K562 (cell line): Measurements from ENCODE around the gene CD40LG. TPM values are rescaled to one million over a fixed set of nuclear protein-coding genes. Genes with fewer than 3 reads are reported as not detected.

Experiments used
- ATAC-seq: fragments of 200-7000 bp; cut with Tn5 transposase; 3 replicates; pipeline ENCODE4 v1.9.1; 2020; ENCODE audit warnings: moderate library complexity
- BruUV-seq: library from RNA; stranded (reverse); fragments of 400-500 nt; replicated peaks from 2 replicates; lab custom pipeline; 2021; lab: Mats Ljungman, UMichigan
- CTCF ChIA-PET: fragments of 300-600 bp; formaldehyde crosslinking; extraction: SDS; loops from one replicate; lab custom pipeline; 2021; ENCODE audit warnings: low intra/inter-chr PET ratio; lab: Yijun Ruan, JAX
- POLR2A ChIA-PET: fragments of 300-600, 350-650 bp; sonication (Branson Sonifier 250); formaldehyde crosslinking; extraction: SDS; loops from one replicate; lab custom pipeline; 2021; ENCODE audit warnings: antibody characterized with exemption, inconsistent platforms; lab: Yijun Ruan, JAX
- DNase-seq, 4 experiments: peaks; one replicate each; pipeline versions ENCODE4 v3.0.0 to v3.0.0-alpha.2; 2011 to 2018; ENCODE audit warnings: low spot score in 3 of 4, mixed read lengths in 3 of 4; ENCODE audit errors: extremely low read depth in 1 of 4
- FAIRE-seq: peaks from 2 replicates; lab custom pipeline; 2011; peaks lifted over from hg19 to GRCh38; lab: Jason Lieb, UNC
- H2AFZ ChIP-seq: 2 replicates; pipeline ENCODE4 v1.6.0; 2011; ENCODE audit warnings: low read depth, low read length, control low read depth, inconsistent platforms
- H3K27ac ChIP-seq: fragments of 200-600 bp; 3 replicates; pipeline ENCODE4 v1.8.0; 2011; ENCODE audit warnings: low read depth, mild to moderate bottlenecking, control low read depth, inconsistent platforms, low read length, moderate library complexity, mixed read lengths; ENCODE audit errors: extremely low read depth
- H3K27me3 ChIP-seq, 2 experiments: fragments of 300-600 bp in 1 of 2; 2 replicates in 1 of 2; 3 replicates in 1 of 2; pipeline versions ENCODE4 v1.6.0 to v1.8.0; 2011; ENCODE audit warnings: inconsistent platforms in 2 of 2, low read length in 2 of 2, mild to moderate bottlenecking in 1 of 2, mixed read lengths in 1 of 2, moderate library complexity in 1 of 2; ENCODE audit not compliant: control insufficient read depth in 2 of 2, insufficient read depth in 2 of 2
- H3K36me3 ChIP-seq: fragments of 300-600 bp; 3 replicates; pipeline ENCODE4 v1.8.0; 2011; ENCODE audit warnings: mild to moderate bottlenecking, low read length, inconsistent platforms; ENCODE audit not compliant: control insufficient read depth, insufficient read depth
- H3K4me1 ChIP-seq, 2 experiments: fragments of 200-600 bp in 1 of 2; replicated peaks in 1 of 2; 2 replicates in 1 of 2; 3 replicates in 1 of 2; pipeline versions ENCODE4 v1.5.1 to v1.8.0; 2011; ENCODE audit warnings: inconsistent platforms in 2 of 2, low read length in 2 of 2, mild to moderate bottlenecking in 1 of 2, mixed read lengths in 1 of 2, moderate library complexity in 1 of 2; ENCODE audit not compliant: control insufficient read depth in 2 of 2, insufficient read depth in 2 of 2
- H3K4me2 ChIP-seq: 2 replicates; pipeline ENCODE4 v1.6.1; 2011; ENCODE audit warnings: low read length, control low read depth, inconsistent platforms, mixed read lengths; ENCODE audit not compliant: insufficient read depth
- H3K4me3 ChIP-seq: fragments of 200-600 bp; sonication (generic), shearing (Covaris generic); 2 replicates; pipeline ENCODE4 v1.5.1; 2016; ENCODE audit warnings: control low read depth, inconsistent platforms
- H3K79me2 ChIP-seq: fragments of 200-600 bp; 3 replicates; pipeline ENCODE4 v1.8.0; 2011; ENCODE audit warnings: low read length, inconsistent platforms; ENCODE audit not compliant: control insufficient read depth, insufficient read depth
- H3K9ac ChIP-seq, 2 experiments: 2 replicates each; pipeline versions ENCODE4 v1.6.0 to v1.6.1; 2011; ENCODE audit warnings: low read depth in 2 of 2, low read length in 2 of 2, control low read depth in 1 of 2, inconsistent platforms in 1 of 2, mild to moderate bottlenecking in 1 of 2, mixed read lengths in 1 of 2; ENCODE audit not compliant: insufficient read depth in 1 of 2
- H3K9me1 ChIP-seq: one replicate; pipeline ENCODE4 v1.6.0; 2011; ENCODE audit warnings: inconsistent platforms, mild to moderate bottlenecking, low read length, moderate library complexity; ENCODE audit not compliant: control insufficient read depth, insufficient read depth
- H3K9me3 ChIP-seq: replicated peaks from 2 replicates; pipeline ENCODE4 v1.5.1; 2011; ENCODE audit warnings: low read depth, low read length, inconsistent platforms; ENCODE audit not compliant: control insufficient read depth, insufficient read depth
- H4K20me1 ChIP-seq: replicated peaks from 2 replicates; pipeline ENCODE4 v1.6.1; 2011; ENCODE audit warnings: low read length, inconsistent platforms, mixed read lengths; ENCODE audit not compliant: control insufficient read depth, insufficient read depth
- CTCFL ChIP-seq: IDR thresholded peaks from 2 replicates; pipeline ENCODE4 v1.6.1; 2011; ENCODE audit warnings: borderline replicate concordance, low read depth, mild to moderate bottlenecking, moderate library complexity, low read length; ENCODE audit not compliant: insufficient read depth, poor library complexity, severe bottlenecking
- KDM4B ChIP-seq, 2 experiments: fragments of 450-650 bp in 1 of 2; sonication (generic) in 1 of 2; IDR thresholded peaks; 2 replicates each; pipeline ENCODE4 v1.6.1; 2016 to 2017; ENCODE audit warnings: borderline replicate concordance in 2 of 2, antibody characterized with exemption in 1 of 2, low read depth in 1 of 2, mild to moderate bottlenecking in 1 of 2
- MTF1 ChIP-seq: fragments of 250-450 bp; sonication (Bioruptor Pico); IDR thresholded peaks from 2 replicates; pipeline ENCODE4 v1.9.0; 2021; ENCODE audit warnings: moderate library complexity, mild to moderate bottlenecking, inconsistent platforms, borderline replicate concordance
- NR3C1 ChIP-seq: sonication (generic); formaldehyde crosslinking; IDR thresholded peaks from 2 replicates; pipeline ENCODE4 v1.8.1; 2022; ENCODE audit warnings: missing genetic modification reagents
- SAFB ChIP-seq: fragments of 200-400 bp; formaldehyde crosslinking; IDR thresholded peaks from 2 replicates; pipeline ENCODE4 v1.6.1; 2017; ENCODE audit warnings: low read depth, low read length, borderline replicate concordance
- SAP30 ChIP-seq: fragments of 200-600 bp; sonication (generic); IDR thresholded peaks from 2 replicates; pipeline ENCODE4 v1.6.1; 2012; ENCODE audit warnings: borderline replicate concordance, low read depth, mild to moderate bottlenecking, moderate library complexity, low read length, control low read depth, inconsistent platforms; ENCODE audit not compliant: insufficient read depth, poor library complexity, severe bottlenecking
- ZFP91 ChIP-seq: sonication (generic); formaldehyde crosslinking; IDR thresholded peaks from 2 replicates; pipeline ENCODE4 v1.8.0; 2022; ENCODE audit warnings: mild to moderate bottlenecking, missing genetic modification reagents
- ZKSCAN1 ChIP-seq: fragments of 150-350 bp; IDR thresholded peaks from 2 replicates; pipeline ENCODE4 v1.6.1; 2016; ENCODE audit warnings: low read depth, low read length
- ZNF41 ChIP-seq: fragments of 250-450 bp; sonication (Bioruptor Pico); conservative IDR thresholded peaks from 2 replicates; pipeline ENCODE4 v1.4.0; 2020; ENCODE audit warnings: mild to moderate bottlenecking
- WGBS: fragments of 100-300 bp; shearing (Covaris generic); methylation state at CpG from one replicate; pipeline ENCODE4 v1.1.6; 2016; ENCODE audit warnings: low coverage, mixed read lengths; ENCODE audit not compliant: insufficient coverage; ENCODE audit errors: missing lambda C conversion rate; 5-methylcytosine and 5-hydroxymethylcytosine counted together
- in situ Hi-C: fragments of 300-500 bp; cut with MboI; formaldehyde crosslinking; loops from 4 replicates; pipeline ENCODE4 v1.15.0; 2018; ENCODE audit warnings: inconsistent platforms, mixed read lengths
- intact Hi-C: fragments of 100-400 bp; cut with micrococcal nuclease; formaldehyde crosslinking; loops from 2 replicates; pipeline ENCODE4 v1.14.2; 2022
- polyA plus RNA-seq, 8 experiments: library from polyadenylated mRNA; depleted of rRNA in 4 of 8; stranded (reverse) in 5 of 8; unstranded in 3 of 8; fragments of >200 nt; fragmentation: Nextera tagmentation in 2 of 8; fragmentation: Illumina TruSeq in 1 of 8; extraction: Ambion mirVana in 2 of 8; extraction: Trizol in 1 of 8; gene quantifications; 2 replicates each; pipeline versions ENCODE4 v1.2.1 to v1.2.3, GENCODE V29; 2011 to 2014; ENCODE audit warnings: inconsistent platforms in 1 of 8, missing spikeins in 1 of 8
- total RNA-seq, 7 experiments: library from RNA; depleted of rRNA in 6 of 7; stranded (reverse); fragments of >200 nt in 6 of 7; fragmentation: Illumina TruSeq in 2 of 7; extraction: Trizol in 2 of 7; gene quantifications; 2 replicates each; pipeline versions ENCODE4 v1.2.1 to v1.2.3, GENCODE V29; 2011 to 2021; ENCODE audit warnings: low replicate concordance in 1 of 7

The CD40LG gene
- total and polyA plus RNA-seq, 9 of the 15 experiments (the other 6 are each of a cell fraction or from before 2014, with no cell fraction given), result 0.11 TPM; not detected in 8

GRCh38 chrX:136627409-136627808 lies 20.5 kb upstream of the CD40LG start (continued):
- TF ChIP-seq SAP30, result no peak

DNA sequence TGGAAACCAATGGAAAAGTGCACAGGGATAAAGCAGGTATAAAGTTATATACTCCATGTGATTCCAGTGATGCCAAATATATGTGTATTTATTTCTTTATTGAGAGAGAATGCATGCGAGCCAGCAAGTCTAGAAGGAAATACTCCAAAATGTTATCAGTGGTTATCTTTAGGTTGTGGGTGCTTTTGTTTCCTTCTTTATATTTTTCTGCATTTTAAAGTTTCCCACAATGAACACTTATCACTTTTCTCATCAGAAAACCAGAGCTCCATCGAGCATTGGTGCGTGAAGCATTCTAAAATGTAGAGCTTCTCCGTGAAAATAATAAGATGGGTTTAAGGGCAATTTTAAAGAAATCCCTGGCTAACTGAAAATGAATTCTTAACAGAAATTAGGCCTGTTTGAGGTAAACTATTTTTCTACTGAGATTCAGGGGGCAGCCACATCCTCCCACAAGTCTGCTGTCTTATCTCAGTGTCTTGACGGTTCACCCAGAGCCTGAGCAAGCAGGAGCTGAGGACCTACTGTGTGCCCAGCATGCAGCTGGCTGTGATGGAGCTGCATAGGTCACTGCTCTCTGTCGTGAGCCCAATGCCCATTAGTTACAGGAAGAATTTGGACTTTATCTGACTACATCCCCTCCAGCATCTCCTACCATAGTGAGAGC lies 18.7 kb upstream of the CD40LG start:
- in situ Hi-C loops (no loop called here), intact Hi-C loops (no loop called here)
- no peaks in the 10 kb centered on the region for H3K4me1 ChIP-seq
- H3K4me2 ChIP-seq, result no peak overlapping the region
- no peaks in the 10 kb centered on the region for H3K9me1 ChIP-seq
- H2AFZ ChIP-seq, result no peak overlapping the region
- H3K36me3 ChIP-seq, result no peaks in the 10 kb centered on the region
- no peak for DNase-seq
- CTCF ChIA-PET, result no interaction called here
- H4K20me1 ChIP-seq, result no peaks in the 10 kb centered on the region
- ATAC-seq, result no peak
- H3K79me2 ChIP-seq, result no peaks in the 10 kb centered on the region
- no peak overlapping the region for H3K27ac ChIP-seq
- BruUV-seq, result no TSS peak
- WGBS, result 5% methylated on average over 6 of the region's 6 CpGs
- no peak for FAIRE-seq
- TF ChIP-seq ZKSCAN1 (0 out of 2 replicates have a peak, but pooled peaks have one; percentile 41), CTCFL (no peak), SAFB (no peak), NR3C1 (CRISPR knock-in tag) (no peak), KDM4B (IDR thresholded peaks at IDR 0.05; ENCODE audit: borderline replicate concordance in 2 of 2, low read depth in 1 of 2) (no peak), ZFP91 (no peak), ZNF41 (CRISPR knock-in tag) (no peak), MTF1 (CRISPR knock-in tag) (no peak)
- POLR2A ChIA-PET, result no interaction called here
- H3K9me3 ChIP-seq, result no peaks in the 10 kb centered on the region
- H3K4me3 ChIP-seq, result no peak overlapping the region
- H3K9ac ChIP-seq, result no peak overlapping the region
- H3K27me3 ChIP-seq, result no peaks in the 10 kb centered on the region; a peak in 1 of 5 replicates
